ENCODE results near the gene TGIF1. TPM values are rescaled to one million over a fixed set of nuclear protein-coding genes. Genes with fewer than 3 reads are reported as not detected.

The TGIF1 gene
- total and polyA plus RNA-seq, 2 of the 4 experiments (the other 2 are of a cell fraction): 62.1 to 118 TPM

- WGBS, 2 experiments (ENCODE audit: extremely low coverage in 2 of 2, insufficient read length in 1 of 2): no CpG with 5 or more reads among the region's 2 CpGs
- intact Hi-C loops (cut with micrococcal nuclease) (no loop called here), in situ Hi-C loops (cut with MboI; ENCODE audit: low sequenced_read_pairs) (no loop called here), dilution Hi-C loops (cut with HindIII; ENCODE audit: low sequenced_read_pairs, unreplicated experiment) (no loop called here)
- 0 out of 2 replicates have a peak, but pooled peaks have one; percentile 35 for ATAC-seq (ENCODE audit: low read depth)
- Histone ChIP-seq H3K27me3 (ENCODE audit: control insufficient read depth, insufficient read depth, low read length) (no peaks in the 10 kb centered on the region; the same call in 1 of the 2 replicates), H3K4me2 (ENCODE audit: low read depth, low read length) (no peak overlapping the region), H2BK120ac (ENCODE audit: low read depth, low read length) (no peak overlapping the region), H2AK9ac (replicated peaks; ENCODE audit: low read depth, low read length, poor library complexity) (no peak overlapping the region), H3K14ac (replicated peaks; ENCODE audit: low read depth, low read length) (no peak overlapping the region), H2BK5ac (ENCODE audit: low read depth, low read length, poor library complexity, severe bottlenecking) (no peak overlapping the region), H3K4me1 (ENCODE audit: control insufficient read depth, insufficient read depth, low read length) (no peaks in the 10 kb centered on the region), H3K4me3 (ENCODE audit: insufficient read depth, low read depth, low read length) (no peak overlapping the region), H4K20me1 (ENCODE audit: insufficient read depth, low read length) (no peaks in the 10 kb centered on the region), H4K5ac (ENCODE audit: low read depth, low read length) (no peak overlapping the region), H3K9me3 (ENCODE audit: control insufficient read depth, insufficient read depth, low read length) (no peaks in the 10 kb centered on the region), H2AFZ (replicated peaks; ENCODE audit: low read length, poor library complexity) (peak overlapping the region; percentile 61), H3K56ac (ENCODE audit: extremely low read depth, insufficient read depth, low read length) (no peak overlapping the region), H3K79me1 (ENCODE audit: low read depth in 1 of 2, low read length in 2 of 2) (no peaks in the 10 kb centered on the region; a peak in 1 of 4 replicates), H2AK5ac (ENCODE audit: low read depth, low read length) (no peak overlapping the region), H3K9ac (ENCODE audit: low read depth, low read length) (no peak overlapping the region), H4K8ac (ENCODE audit: low read depth in 2 of 2, low read length in 2 of 2) (no peak overlapping the region), H3K4ac (ENCODE audit: low read depth, low read length) (no peak overlapping the region), H3K9me1 (ENCODE audit: insufficient read depth, low read length) (peaks cover 4% of the 10 kb centered on the region; the same call in 1 of the 2 replicates), H3K27ac (ENCODE audit: insufficient read depth, low read length) (no peak overlapping the region), H3K36me3 (ENCODE audit: control insufficient read depth, insufficient read depth, low read length) (no peaks in the 10 kb centered on the region), H4K91ac (ENCODE audit: insufficient read depth, low read depth, low read length) (no peak overlapping the region), H3K18ac (ENCODE audit: low read depth, low read length) (no peak overlapping the region), H2BK20ac (ENCODE audit: low read depth, low read length) (no peak overlapping the region), H3K23ac (ENCODE audit: low read depth, low read length) (no peak overlapping the region), H2BK15ac (ENCODE audit: low read depth, low read length) (no peak overlapping the region)
- TF ChIP-seq POLR2A (IDR thresholded peaks at IDR 0.05; ENCODE audit: low read depth, low read length) (no peak), CEBPB (IDR thresholded peaks at IDR 0.05; ENCODE audit: low read depth, low read length) (no peak), CHD1 (IDR thresholded peaks at IDR 0.05; ENCODE audit: low read depth, low read length) (no peak), RAD21 (IDR thresholded peaks at IDR 0.05; ENCODE audit: low read length) (0 out of 2 replicates have a peak, but pooled peaks have one; percentile 23), RFX5 (IDR thresholded peaks at IDR 0.05; ENCODE audit: low read depth, low read length) (no peak), CTCF (conservative IDR thresholded peaks at IDR 0.05; ENCODE audit: low read depth, low read length) (peak; percentile 31), NFE2L2 (IDR thresholded peaks at IDR 0.05; ENCODE audit: low read depth, low read length) (no peak)
- no TSS peak for BruUV-seq (replicated peaks)
- ChIA-PET POLR2A (ENCODE audit: unreplicated experiment) (no interaction called here), CTCF (interaction anchor here (1.2 to 1.5 kb wide), 3 partner anchors 10 to 153 kb away, joined by 3 read pairs; no protein-coding TSS in a partner anchor)
- DNase-seq: no peak
Measured at GRCh38 chr18:3441290-3441689, 8.7 kb upstream of the TGIF1 start.

All from IMR-90 (cell line).